Activated CD8-positive, alpha-beta memory T cell treated with anti-CD3 and anti-CD28 coated beads for 24 hours (primary cell): ENCODE measurements around the gene STK24.

Experiments used
- DNase-seq: peaks from one replicate; pipeline ENCODE4 v3.0.0-alpha.2; 2020

The STK24 gene

DNA sequence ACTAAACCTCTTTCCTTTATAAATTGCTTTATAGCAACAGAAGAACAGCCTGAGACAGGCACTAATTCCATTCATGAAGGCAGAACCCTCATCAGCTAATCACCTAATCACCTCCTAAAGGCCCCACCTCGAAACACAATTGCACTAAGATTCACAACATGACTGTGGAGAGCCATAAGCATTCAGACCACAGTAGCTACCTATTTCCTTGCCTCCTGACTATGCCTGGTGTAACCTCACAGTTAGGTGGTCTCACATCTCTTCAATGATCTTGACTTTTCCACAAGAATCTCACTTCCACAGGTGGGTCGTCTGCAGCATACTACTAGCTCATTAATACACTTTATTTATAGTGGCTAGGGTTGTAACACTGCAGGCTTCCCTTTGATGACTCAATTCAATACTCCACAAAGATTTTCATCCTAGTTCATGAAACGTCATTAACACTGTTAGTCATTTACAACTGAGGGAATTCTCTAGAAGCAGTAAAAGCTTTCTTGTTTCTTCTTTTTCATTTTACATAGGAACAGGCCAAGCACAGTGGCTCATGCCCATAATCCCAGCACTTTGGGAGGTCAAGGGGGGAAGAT lies 27.1 kb downstream of the STK24 start:
- DNase-seq = no peak

- no peak for DNase-seq
Measured at GRCh38 chr13:98549006-98549727, 27.7 kb downstream of the STK24 start.

- no peak for DNase-seq
Measured at GRCh38 chr13:98548230-98548629, 28.7 kb downstream of the STK24 start.

DNA sequence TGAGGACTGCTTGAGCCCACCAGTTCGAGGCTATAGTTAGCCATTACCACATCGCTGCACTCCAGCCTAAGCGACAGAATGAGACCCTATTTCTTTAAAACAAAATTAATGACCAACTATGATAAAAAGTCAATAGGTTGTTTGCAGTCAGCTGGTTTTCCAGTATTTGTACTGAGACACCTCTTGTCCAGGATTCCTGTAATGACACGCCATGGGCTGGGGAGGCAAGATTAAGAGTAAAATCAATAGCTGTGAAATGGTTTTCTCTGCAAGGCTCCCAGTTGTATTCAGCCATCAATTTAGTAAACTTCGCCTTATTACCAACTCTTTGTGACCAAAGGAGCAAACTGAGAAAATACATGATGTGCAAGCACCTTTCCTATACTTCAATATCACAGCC lies 29.5 kb downstream of the STK24 start:
- DNase-seq = no peak

- no peak for DNase-seq
Measured at GRCh38 chr13:98546402-98546801, 30.5 kb downstream of the STK24 start.

DNA sequence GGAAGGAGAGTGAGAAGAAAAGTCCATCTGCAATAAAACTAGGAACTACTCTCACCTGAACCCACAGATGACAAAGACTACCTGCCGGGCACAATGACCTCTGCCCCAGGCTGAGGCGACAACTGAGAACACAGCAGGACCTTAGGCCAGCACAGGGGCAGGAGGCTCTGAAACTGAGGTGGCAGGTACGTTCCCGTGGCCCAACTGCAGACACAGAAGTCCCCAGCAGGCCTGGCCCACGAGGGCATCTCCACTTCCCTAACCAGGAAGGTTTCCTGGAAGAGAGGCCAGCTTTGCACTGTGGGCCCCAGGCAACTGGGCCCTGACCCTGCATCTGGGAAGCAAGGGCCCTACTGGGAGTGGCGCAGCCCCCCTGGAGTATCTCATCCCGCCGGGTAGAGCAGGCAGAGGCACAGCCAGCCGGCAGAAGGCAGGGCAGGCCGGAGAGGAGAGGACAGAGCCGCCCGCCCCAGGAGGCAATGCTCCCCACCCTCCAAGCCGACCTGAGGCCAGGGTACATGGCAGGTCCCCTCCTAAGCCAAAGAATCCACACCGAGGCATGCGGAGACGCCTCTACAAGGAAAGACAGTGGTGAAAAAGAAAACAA lies 32.7 kb downstream of the STK24 start:
- DNase-seq = no peak

GRCh38 chr13:98543378-98544103 lies 33.4 kb downstream of the STK24 start:
- DNase-seq = no peak

- DNase-seq = no peak
Measured at GRCh38 chr13:98542568-98543377, 34.1 kb downstream of the STK24 start.

DNA sequence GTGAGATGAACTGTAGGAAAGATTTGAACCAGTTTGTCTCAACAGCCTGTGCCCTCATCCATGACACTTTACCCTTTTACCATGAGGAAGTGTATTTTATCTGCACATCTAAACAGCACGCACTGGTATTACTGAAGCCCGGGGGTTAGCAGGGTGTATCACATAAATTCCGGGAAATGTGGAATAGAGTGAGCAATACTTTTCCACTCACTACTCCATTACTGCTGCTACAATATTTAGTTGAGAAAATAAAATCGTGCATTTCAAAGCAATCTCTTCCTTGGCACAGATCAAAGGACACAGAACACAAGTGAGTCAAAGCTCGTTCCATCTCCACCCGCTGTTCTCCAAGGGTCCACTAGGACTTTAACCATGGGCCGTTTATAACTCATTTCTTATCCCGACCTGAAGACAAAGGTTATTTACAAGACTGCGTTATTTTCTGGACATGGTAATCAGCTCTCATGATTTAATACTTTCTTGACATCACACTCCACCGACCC lies 35.2 kb downstream of the STK24 start:
- DNase-seq = no peak

DNA sequence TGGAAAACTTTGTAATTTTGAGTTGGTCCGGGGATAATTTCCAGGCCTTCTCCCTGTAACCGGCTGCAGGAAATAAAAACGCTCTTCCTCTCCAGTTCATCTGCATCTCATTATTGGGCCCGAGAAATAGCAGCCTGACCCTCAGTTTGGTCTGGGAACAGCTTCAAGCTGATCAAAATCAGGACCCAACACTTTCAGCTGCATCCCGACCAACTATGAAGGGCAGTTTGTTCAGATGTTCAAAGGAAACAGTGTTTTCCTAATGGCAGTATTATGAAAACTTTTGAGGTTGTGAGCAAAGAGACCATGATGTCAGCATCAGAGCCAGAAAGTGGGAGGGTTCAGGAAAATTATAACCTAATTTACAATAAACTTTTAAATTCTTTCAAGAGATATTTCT lies 35.7 kb downstream of the STK24 start:
- DNase-seq = no peak

DNA sequence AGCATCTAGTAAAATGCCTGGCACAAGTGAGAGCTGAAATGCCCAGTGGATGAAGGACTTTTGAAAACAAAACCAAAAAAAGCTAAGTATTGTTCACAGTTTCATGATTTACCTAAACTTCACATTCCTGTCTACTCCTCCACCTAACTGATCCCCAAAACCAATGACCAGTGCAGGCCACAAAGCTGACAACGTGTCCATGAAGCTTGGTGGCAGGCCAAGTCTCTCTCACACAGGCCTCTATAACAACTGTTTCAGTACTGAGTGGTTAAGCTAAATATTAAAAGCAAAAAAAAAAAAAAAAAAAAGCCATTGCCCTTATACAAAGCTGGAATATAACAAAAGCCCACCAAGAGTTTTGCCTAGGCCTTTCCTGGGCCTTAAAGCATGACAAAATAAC lies 36.4 kb downstream of the STK24 start:
- no peak for DNase-seq

GRCh38 chr13:98539666-98540065 lies 37.2 kb downstream of the STK24 start:
- no peak for DNase-seq

- no peak for DNase-seq
Measured at GRCh38 chr13:98538876-98539275, 38.0 kb downstream of the STK24 start.

DNA sequence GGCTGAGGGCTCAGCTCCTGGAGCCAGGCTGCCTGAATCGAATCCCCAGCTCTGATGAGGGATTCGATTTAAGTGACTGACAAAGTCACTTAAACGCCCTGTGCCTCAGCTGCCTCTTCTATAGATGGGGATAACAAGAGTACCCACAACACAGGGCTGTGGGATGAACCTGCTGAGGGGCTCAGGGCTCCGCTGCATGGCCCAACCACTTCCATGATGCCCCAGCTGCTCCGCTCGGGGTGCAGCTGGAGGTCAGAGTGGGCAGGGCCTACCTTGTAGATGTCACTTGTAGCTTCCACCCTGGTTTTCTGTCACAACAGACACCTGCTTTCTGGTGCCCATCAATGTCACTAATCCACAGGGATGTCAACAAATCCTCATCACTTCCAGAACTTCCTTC lies 39.2 kb downstream of the STK24 start:
- DNase-seq = no peak

GRCh38 chr13:98537306-98537705 lies 39.6 kb downstream of the STK24 start:
- no peak for DNase-seq

GRCh38 chr13:98536729-98537128 lies 40.2 kb downstream of the STK24 start:
- DNase-seq = no peak

DNA sequence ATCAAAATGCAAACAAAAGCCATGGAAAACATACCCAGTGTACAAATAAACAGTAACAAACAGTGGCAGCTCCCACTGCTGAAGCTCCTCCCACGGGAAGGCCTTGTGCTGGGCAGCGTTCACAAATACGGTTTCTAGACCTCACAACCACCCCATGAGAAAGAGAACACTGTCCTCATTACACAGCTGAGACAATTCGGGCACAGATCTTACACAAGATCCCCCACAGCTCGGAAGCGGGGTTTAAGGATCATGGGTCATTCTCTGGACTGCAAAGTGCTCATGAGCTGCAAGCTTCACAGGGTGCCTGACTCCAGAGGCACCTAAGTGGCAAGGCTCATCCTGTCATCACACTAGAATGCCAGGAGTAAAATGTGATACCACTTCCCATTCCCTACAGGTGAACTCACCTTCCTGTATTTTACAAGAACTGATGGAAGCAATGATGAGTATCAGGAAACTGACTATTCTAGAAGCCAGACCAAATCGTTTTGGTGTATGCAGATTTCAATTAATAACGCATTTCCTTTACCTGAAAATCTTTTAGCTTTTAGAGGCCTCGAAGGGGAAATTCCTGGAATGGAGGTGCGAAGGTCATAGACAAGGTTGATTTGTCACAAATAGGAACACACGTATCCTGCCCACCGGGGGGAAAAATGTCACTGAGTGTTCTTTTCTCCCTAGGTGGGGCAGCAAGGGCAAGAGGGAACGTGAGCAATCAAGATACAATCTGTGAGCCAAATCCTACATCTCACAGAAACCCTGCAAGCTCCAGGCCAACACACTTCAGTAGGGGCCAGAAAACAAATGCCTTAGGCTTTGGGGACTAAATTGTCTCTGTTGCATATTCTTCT lies 41.2 kb downstream of the STK24 start:
- no peak for DNase-seq

- DNase-seq = no peak
Measured at GRCh38 chr13:98534821-98535220, 42.1 kb downstream of the STK24 start.

- no peak for DNase-seq
Measured at GRCh38 chr13:98533912-98534311, 43.0 kb downstream of the STK24 start.

DNA sequence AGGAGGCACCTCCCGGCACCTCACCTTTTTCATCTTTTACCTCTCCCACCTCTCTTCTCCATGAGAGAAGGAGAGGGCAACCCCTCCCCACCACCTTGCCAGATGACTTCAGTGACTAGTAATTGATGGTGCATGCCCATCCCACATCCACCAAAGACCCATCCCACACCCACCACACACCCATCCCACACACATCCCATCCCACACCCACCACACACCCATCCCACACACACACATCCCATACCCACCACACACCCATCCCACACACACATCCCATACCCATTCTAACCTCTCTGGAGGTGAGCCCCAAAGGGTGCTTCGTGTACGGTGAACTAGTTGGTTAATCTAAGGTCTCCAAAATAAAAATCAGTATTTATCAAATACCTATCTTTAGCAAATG lies 44.7 kb downstream of the STK24 start:
- no peak for DNase-seq

DNA sequence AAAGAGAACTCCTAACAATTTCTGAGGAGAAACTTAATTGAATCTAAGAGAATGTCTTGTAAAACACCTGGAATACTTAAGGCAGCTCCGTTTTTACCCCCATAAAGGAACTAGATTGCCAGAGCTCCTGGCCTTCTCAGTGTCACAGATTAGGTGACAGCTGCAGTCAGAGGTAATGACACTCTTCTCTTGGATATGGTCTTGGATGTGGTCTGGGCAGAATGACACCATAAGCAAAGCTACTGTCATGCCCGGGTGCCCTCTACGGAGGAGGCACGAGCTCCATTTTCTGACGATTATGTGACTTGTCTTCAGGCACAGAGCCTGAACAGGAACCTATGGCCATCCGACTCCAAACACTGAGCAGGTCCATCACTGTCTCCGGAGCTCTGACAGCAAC lies 46.7 kb downstream of the STK24 start:
- no peak for DNase-seq

DNA sequence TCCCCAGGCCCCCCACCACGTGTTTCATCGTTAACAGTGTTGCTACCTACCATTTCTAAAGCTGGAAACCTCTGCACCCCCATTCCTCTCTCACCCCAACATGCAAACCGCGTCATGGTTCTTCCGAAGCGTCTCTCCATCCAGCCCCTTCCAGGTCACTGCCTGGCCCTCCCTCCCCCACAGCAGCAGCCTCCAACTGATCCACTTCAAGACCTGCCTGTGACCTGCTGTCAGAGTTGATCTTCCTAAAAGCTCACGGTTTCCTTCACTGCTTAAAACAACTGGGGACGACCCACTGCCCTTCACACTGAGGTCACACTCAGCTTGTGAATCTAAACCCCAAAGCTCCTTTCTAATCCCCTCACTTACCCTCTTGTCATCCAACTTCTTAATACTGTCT lies 47.7 kb downstream of the STK24 start:
- no peak for DNase-seq
